NCI-H524 treated with DMSO at 0.1 percent for 48 hours (cell line): ENCODE results near the gene TAS1R3.

Experiments used
- DNase-seq: peaks from one replicate; lab custom pipeline; 2025; lab: John Stamatoyannopoulos, UW

Gene TAS1R3

GRCh38 chr1:1295154-1295923 lies 35.7 kb upstream of the TAS1R3 start:
- DNase-seq = no peak

GRCh38 chr1:1296070-1297061 lies 34.7 kb upstream of the TAS1R3 start:
- DNase-seq = no peak

- no peak for DNase-seq
Measured at GRCh38 chr1:1297802-1298424, 33.2 kb upstream of the TAS1R3 start.

GRCh38 chr1:1298861-1299685 lies 32.0 kb upstream of the TAS1R3 start:
- peak; percentile 91 for DNase-seq

- DNase-seq = no peak
Measured at GRCh38 chr1:1299686-1300351, 31.3 kb upstream of the TAS1R3 start.

GRCh38 chr1:1300352-1300739 lies 30.7 kb upstream of the TAS1R3 start:
- no peak for DNase-seq

GRCh38 chr1:1302006-1302430 lies 29.1 kb upstream of the TAS1R3 start:
- no peak for DNase-seq

GRCh38 chr1:1302951-1303509 lies 28.1 kb upstream of the TAS1R3 start:
- no peak for DNase-seq

GRCh38 chr1:1303736-1304135 lies 27.3 kb upstream of the TAS1R3 start:
- DNase-seq = no peak

- DNase-seq = peak; percentile 55
Measured at GRCh38 chr1:1304331-1305299, 26.5 kb upstream of the TAS1R3 start.

GRCh38 chr1:1305300-1306069 lies 25.6 kb upstream of the TAS1R3 start:
- DNase-seq = no peak

GRCh38 chr1:1306070-1306660 lies 24.9 kb upstream of the TAS1R3 start:
- DNase-seq = no peak

GRCh38 chr1:1306661-1307260 lies 24.3 kb upstream of the TAS1R3 start:
- no peak for DNase-seq

- no peak for DNase-seq
Measured at GRCh38 chr1:1307261-1307922, 23.7 kb upstream of the TAS1R3 start.

GRCh38 chr1:1307923-1308755 lies 22.9 kb upstream of the TAS1R3 start, which contains the start of the genes ACAP3 and PUSL1:
ACAP3 (minus strand) TSS chr1:1307930; CDS start chr1:1307815, 115 bp downstream.
PUSL1 (plus strand) TSS chr1:1308597; CDS start chr1:1308644, 47 bp downstream.
- peak; percentile 50 for DNase-seq

- DNase-seq = no peak
Measured at GRCh38 chr1:1308756-1309250, 22.3 kb upstream of the TAS1R3 start.
